MM.1S (cell line): ENCODE results near the gene NACAD.

Experiments used
- DNase-seq: peaks from one replicate; pipeline ENCODE4 v3.0.0-alpha.2; 2015
- H2AFZ ChIP-seq: fragments of 300-600 bp; sonication (generic); 2 replicates; pipeline ENCODE4 v1.6.0; 2016; ENCODE audit warnings: antibody characterized with exemption, low read length
- H3F3A ChIP-seq: fragments of 300-600 bp; sonication (generic); 2 replicates; pipeline ENCODE4 v1.6.1; 2016; ENCODE audit warnings: mild to moderate bottlenecking, antibody characterized with exemption, low read length, moderate library complexity, mixed read lengths; ENCODE audit not compliant: insufficient read depth
- H3K27ac ChIP-seq: fragments of 300-600 bp; sonication (generic); 2 replicates; pipeline ENCODE4 v1.5.1; 2016; ENCODE audit warnings: mild to moderate bottlenecking, low read length
- H3K27me3 ChIP-seq: fragments of 300-600 bp; sonication (generic); replicated peaks from 2 replicates; pipeline ENCODE4 v1.6.0; 2016; ENCODE audit warnings: low read length; ENCODE audit not compliant: insufficient read depth
- H3K36me3 ChIP-seq: fragments of 300-600 bp; sonication (generic); replicated peaks from 2 replicates; pipeline ENCODE4 v1.6.1; 2016; ENCODE audit warnings: mild to moderate bottlenecking, low read length, mixed read lengths; ENCODE audit not compliant: insufficient read depth
- H3K4me1 ChIP-seq: fragments of 300-600 bp; sonication (generic); 2 replicates; pipeline ENCODE4 v1.6.1; 2016; ENCODE audit warnings: low read length, mixed read lengths
- H3K4me2 ChIP-seq: fragments of 300-600 bp; sonication (generic); 2 replicates; pipeline ENCODE4 v1.6.0; 2016; ENCODE audit warnings: low read depth, low read length
- H3K4me3 ChIP-seq: fragments of 300-600 bp; sonication (generic); 2 replicates; pipeline ENCODE4 v1.5.1; 2016; ENCODE audit warnings: low read length, mixed read lengths
- H3K79me2 ChIP-seq: fragments of 300-600 bp; sonication (generic); 2 replicates; pipeline ENCODE4 v1.6.1; 2016; ENCODE audit warnings: mixed run types, low read length, mixed read lengths
- H3K9ac ChIP-seq: fragments of 300-600 bp; sonication (generic); 2 replicates; pipeline ENCODE4 v1.6.1; 2016; ENCODE audit warnings: low read length, mixed read lengths
- H3K9me2 ChIP-seq: fragments of 300-600 bp; sonication (generic); replicated peaks from 2 replicates; pipeline ENCODE4 v1.6.1; 2016; ENCODE audit warnings: mild to moderate bottlenecking, low read length, mixed read lengths; ENCODE audit not compliant: insufficient read depth
- H3K9me3 ChIP-seq: fragments of 300-600 bp; sonication (generic); replicated peaks from 2 replicates; pipeline ENCODE4 v1.6.1; 2016; ENCODE audit warnings: mild to moderate bottlenecking, low read length, mixed read lengths; ENCODE audit not compliant: insufficient read depth
- H4K20me1 ChIP-seq: fragments of 300-600 bp; sonication (generic); 2 replicates; pipeline ENCODE4 v1.6.1; 2016; ENCODE audit warnings: mild to moderate bottlenecking, low read length, moderate library complexity, mixed read lengths; ENCODE audit not compliant: insufficient read depth
- CTCF ChIP-seq: fragments of 300-600 bp; sonication (generic); IDR thresholded peaks from 2 replicates; pipeline ENCODE4 v1.5.1; 2016; ENCODE audit warnings: antibody characterized with exemption, low read length, mixed read lengths
- EZH2 ChIP-seq: fragments of 300-600 bp; sonication (generic); optimal IDR thresholded peaks from 2 replicates; pipeline ENCODE3; 2017; ENCODE audit warnings: low read depth, mild to moderate bottlenecking, antibody characterized with exemption, low read length, mixed read lengths
- EZH2phosphoT487 ChIP-seq: fragments of 300-600 bp; sonication (generic); IDR thresholded peaks from 2 replicates; pipeline ENCODE4 v1.6.1; 2018; ENCODE audit warnings: antibody characterized with exemption, low read length

NACAD gene

GRCh38 chr7:45118889-45119331 lies 30.1 kb upstream of the NACAD start:
- Histone ChIP-seq H3K4me3 (no peak overlapping the region), H3F3A (no peaks in the 10 kb centered on the region), H3K27me3 (no peaks in the 10 kb centered on the region), H3K36me3 (no peaks in the 10 kb centered on the region), H3K79me2 (no peaks in the 10 kb centered on the region), H3K9ac (no peak overlapping the region), H3K4me2 (no peak overlapping the region), H4K20me1 (no peaks in the 10 kb centered on the region), H3K27ac (no peak overlapping the region), H3K9me3 (no peaks in the 10 kb centered on the region), H2AFZ (no peak overlapping the region), H3K9me2 (no peaks in the 10 kb centered on the region), H3K4me1 (peaks cover 7% of the 10 kb centered on the region)
- no peak for DNase-seq
- no peak for TF ChIP-seq CTCF
- TF ChIP-seq EZH2phosphoT487, result no peak
- no peak for TF ChIP-seq EZH2

GRCh38 chr7:45118292-45118691 lies 29.5 kb upstream of the NACAD start:
- Histone ChIP-seq H3K9me2 (no peaks in the 10 kb centered on the region), H2AFZ (no peak overlapping the region), H3K4me3 (no peak overlapping the region), H4K20me1 (no peaks in the 10 kb centered on the region), H3K4me1 (peaks cover 3% of the 10 kb centered on the region), H3K27me3 (no peaks in the 10 kb centered on the region), H3F3A (no peaks in the 10 kb centered on the region), H3K9ac (no peak overlapping the region), H3K36me3 (no peaks in the 10 kb centered on the region), H3K27ac (no peak overlapping the region), H3K4me2 (no peak overlapping the region), H3K9me3 (no peaks in the 10 kb centered on the region), H3K79me2 (no peaks in the 10 kb centered on the region)
- no peak for DNase-seq
- TF ChIP-seq EZH2 (no peak), CTCF (no peak), EZH2phosphoT487 (no peak)

GRCh38 chr7:45117582-45117981 lies 28.8 kb upstream of the NACAD start:
- H4K20me1 ChIP-seq, result no peaks in the 10 kb centered on the region
- H3F3A ChIP-seq, result 0 out of 2 replicates have a peak, but pooled peaks cover under 1% of the 10 kb centered on the region
- H3K4me3 ChIP-seq, result no peak overlapping the region
- no peaks in the 10 kb centered on the region for H3K36me3 ChIP-seq
- H3K27ac ChIP-seq, result no peak overlapping the region
- no peaks in the 10 kb centered on the region for H3K9me2 ChIP-seq
- no peaks in the 10 kb centered on the region for H3K27me3 ChIP-seq
- no peak overlapping the region for H3K4me2 ChIP-seq
- H3K9me3 ChIP-seq, result no peaks in the 10 kb centered on the region
- H3K79me2 ChIP-seq, result no peaks in the 10 kb centered on the region
- H2AFZ ChIP-seq, result no peak overlapping the region
- no peak for DNase-seq
- H3K9ac ChIP-seq, result no peak overlapping the region
- no peaks in the 10 kb centered on the region for H3K4me1 ChIP-seq
- TF ChIP-seq EZH2 (no peak), EZH2phosphoT487 (no peak), CTCF (no peak)

GRCh38 chr7:45116048-45116447 lies 27.3 kb upstream of the NACAD start:
- TF ChIP-seq EZH2 (no peak), CTCF (no peak), EZH2phosphoT487 (no peak)
- Histone ChIP-seq H3F3A (peaks cover 9% of the 10 kb centered on the region), H3K27ac (no peak overlapping the region)

More at GRCh38 chr7:45116048-45116447, 27.3 kb upstream of the NACAD start:
- H3K9me3 ChIP-seq, result no peaks in the 10 kb centered on the region
- peaks cover 5% of the 10 kb centered on the region for H3K79me2 ChIP-seq
- no peak overlapping the region for H3K4me2 ChIP-seq
- no peaks in the 10 kb centered on the region for H3K9me2 ChIP-seq
- H3K4me3 ChIP-seq, result no peak overlapping the region
- no peak overlapping the region for H3K9ac ChIP-seq
- no peaks in the 10 kb centered on the region for H3K27me3 ChIP-seq
- H3K4me1 ChIP-seq, result no peaks in the 10 kb centered on the region
- H3K36me3 ChIP-seq, result no peaks in the 10 kb centered on the region
- H4K20me1 ChIP-seq, result no peaks in the 10 kb centered on the region
- no peak overlapping the region for H2AFZ ChIP-seq
- no peak for DNase-seq
